HG03439 (cell line): ENCODE data around the gene ATG5.
"Not testable (repeated sequence)": the region's sequence is repeated elsewhere in the genome, so short reads cannot be mapped to it uniquely, and the experiment has no call there.

Experiments
- ATAC-seq: cut with Tn5 transposase; IDR thresholded peaks from one replicate; pipeline ENCODE4 v1.9.1; 2021; ENCODE audit warnings: mild to moderate bottlenecking, moderate library complexity; ENCODE audit not compliant: unreplicated experiment

Gene ATG5

GRCh38 chr6:106315765-106316374 is 9.7 kb downstream of the ATG5 start:
- no peak for ATAC-seq

GRCh38 chr6:106309766-106310373 is 15.7 kb downstream of the ATG5 start:
- ATAC-seq, result no peak

GRCh38 chr6:106308985-106309384 is 16.6 kb downstream of the ATG5 start:
- ATAC-seq, result no peak

- ATAC-seq, result no peak
Observed at GRCh38 chr6:106305740-106306139, 19.8 kb downstream of the ATG5 start.

- no peak for ATAC-seq
Observed at GRCh38 chr6:106300944-106301343, 24.6 kb downstream of the ATG5 start.

GRCh38 chr6:106300020-106300780 is 25.4 kb downstream of the ATG5 start:
- no peak for ATAC-seq

GRCh38 chr6:106293116-106293515 is 32.4 kb downstream of the ATG5 start:
- ATAC-seq, result no peak

GRCh38 chr6:106290954-106291353 is 34.6 kb downstream of the ATG5 start:
- ATAC-seq, result no peak

GRCh38 chr6:106290032-106290431 is 35.5 kb downstream of the ATG5 start:
- no peak for ATAC-seq

GRCh38 chr6:106287215-106287614 is 38.3 kb downstream of the ATG5 start:
- ATAC-seq, result no peak

- no peak for ATAC-seq
Observed at GRCh38 chr6:106286746-106287145, 38.8 kb downstream of the ATG5 start.

- no peak for ATAC-seq
Observed at GRCh38 chr6:106283481-106283880, 42.1 kb downstream of the ATG5 start.

- ATAC-seq, result no peak
Observed at GRCh38 chr6:106281661-106282060, 43.9 kb downstream of the ATG5 start.

- no peak for ATAC-seq
Observed at GRCh38 chr6:106281088-106281487, 44.5 kb downstream of the ATG5 start.

GRCh38 chr6:106279179-106279578 is 46.4 kb downstream of the ATG5 start:
- no peak for ATAC-seq

- ATAC-seq, result no peak
Observed at GRCh38 chr6:106275692-106276091, 49.9 kb downstream of the ATG5 start.

GRCh38 chr6:106273087-106273486 is 52.5 kb downstream of the ATG5 start:
- peak; percentile 63 for ATAC-seq

- ATAC-seq, result no peak
Observed at GRCh38 chr6:106272287-106272686, 53.3 kb downstream of the ATG5 start.

GRCh38 chr6:106270414-106270813 is 55.1 kb downstream of the ATG5 start:
- ATAC-seq, result no peak

- ATAC-seq, result not testable (repeated sequence)
Observed at GRCh38 chr6:106269268-106269919, 56.2 kb downstream of the ATG5 start.

GRCh38 chr6:106268500-106268899 is 57.1 kb downstream of the ATG5 start:
- ATAC-seq, result not testable (repeated sequence)

GRCh38 chr6:106264433-106264832 is 61.1 kb downstream of the ATG5 start:
- not testable (repeated sequence) for ATAC-seq
